Suppressor macrophage (primary cell): Measurements from ENCODE around the gene TMEM252.

Source experiments
- DNase-seq, 4 experiments: peaks; one replicate each; pipeline ENCODE4 v3.0.0-alpha.2; 2020 to 2022

TMEM252 gene

DNA sequence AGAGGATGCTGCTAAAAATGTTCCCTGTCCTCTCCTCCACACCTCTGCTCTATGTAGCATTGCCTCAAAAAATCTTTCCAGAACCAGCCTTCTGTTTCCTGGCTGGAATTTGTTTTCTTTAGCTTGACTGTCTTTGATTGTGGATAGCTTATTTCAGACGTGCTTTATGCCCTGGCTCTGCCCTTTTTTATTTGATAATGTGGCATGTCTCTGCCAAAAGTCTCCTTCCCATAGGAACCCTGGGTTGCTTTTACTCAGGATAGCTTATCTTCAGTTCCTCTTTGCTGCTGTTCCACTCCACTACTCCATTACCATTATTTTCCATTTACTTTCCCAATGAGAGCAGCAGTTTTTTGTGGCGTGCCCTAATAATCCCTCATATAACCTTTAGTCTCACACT is 885 bp upstream of the TMEM252 start:
- DNase-seq = peak in 1 of 4 experiments; percentile 28

DNA sequence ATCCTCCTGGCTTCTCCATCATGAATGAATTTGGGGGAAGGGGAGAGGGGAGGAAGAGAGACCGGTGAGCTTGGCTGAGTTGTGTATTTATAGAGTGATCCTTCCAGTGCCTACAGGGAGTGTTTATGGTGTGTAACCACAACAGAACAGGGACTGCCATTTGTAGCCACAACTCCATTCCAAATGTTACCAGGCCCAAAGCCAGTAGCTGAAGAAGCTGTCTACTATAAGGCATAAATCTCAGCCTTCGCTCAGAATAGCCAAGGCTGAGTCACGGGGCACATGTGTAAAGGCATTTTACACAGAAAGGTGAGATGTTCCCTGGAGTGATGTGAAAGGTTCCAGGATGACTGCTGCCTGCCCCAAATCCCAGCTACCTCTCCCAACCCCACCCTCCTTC is 2.5 kb downstream of the TMEM252 start:
- no peak for DNase-seq

DNA sequence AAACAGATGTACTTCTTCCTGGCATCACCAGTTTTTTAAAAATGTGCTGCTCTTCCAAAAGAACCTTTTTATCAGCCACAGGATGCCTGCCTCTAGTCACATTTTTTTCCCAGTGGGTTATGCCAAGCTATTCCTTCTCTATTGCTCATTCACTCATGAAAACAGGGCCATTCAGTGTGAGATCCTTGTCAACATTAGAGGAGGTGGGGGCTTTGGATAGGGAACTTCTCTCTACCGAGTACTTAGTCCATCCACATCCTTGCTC is 3.1 kb downstream of the TMEM252 start:
- DNase-seq = no peak

DNA sequence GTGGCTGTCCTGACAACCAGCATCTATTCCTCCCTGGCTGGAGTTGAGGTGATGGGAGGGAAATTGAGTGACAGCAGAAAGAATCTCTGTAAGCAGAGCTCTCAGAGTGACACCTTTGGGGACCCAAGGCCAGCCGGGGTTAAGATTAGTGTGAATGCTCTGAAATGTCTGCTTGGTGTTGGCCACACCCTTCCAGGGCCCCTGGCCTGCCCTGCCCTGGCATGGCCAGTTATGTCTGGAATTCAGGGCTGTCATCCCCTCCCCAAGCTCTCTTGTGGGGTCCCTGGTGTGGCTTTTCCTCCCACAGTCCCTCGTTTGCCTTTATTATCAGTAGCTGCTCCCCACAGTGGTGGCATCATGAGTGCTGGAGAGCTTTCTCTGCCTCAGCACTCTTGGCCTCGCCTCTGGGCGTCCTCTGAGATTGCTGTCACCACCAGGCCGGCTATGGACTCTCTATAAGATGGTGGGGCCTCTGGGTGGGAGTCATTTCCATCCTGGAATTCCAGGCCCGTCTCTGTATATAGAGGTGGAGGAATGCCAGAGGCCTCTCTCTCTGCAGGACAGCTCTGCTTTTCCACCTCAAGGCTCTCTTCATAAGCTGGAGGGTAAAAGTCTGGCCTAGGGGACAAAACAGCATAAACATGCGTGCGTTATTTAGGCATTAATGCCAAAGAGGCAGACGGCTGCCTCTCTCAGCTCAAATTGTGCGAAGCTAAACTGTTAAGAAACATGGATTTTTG is 3.6 kb downstream of the TMEM252 start:
- DNase-seq = no peak

DNA sequence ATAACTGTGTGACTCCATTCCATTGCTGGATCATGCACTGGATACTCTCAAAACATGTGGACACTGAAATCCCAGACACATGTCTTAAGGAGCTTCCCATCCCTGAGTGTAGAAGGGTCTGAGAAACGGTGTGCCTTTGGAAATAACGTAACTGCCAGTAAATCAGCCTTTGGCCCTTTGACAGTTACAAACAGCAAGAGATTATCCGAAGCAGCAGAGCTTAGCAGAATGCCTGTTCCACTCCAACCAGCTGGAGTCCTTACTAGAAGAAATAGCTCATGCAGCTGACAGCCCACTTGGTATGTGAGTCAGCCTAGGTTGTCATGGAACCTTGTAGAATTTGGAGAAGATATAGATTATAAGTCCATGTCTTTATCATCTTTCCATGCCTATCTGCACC is 7.0 kb downstream of the TMEM252 start:
- DNase-seq = no peak

- DNase-seq = peak; percentile 2 to 60 (median 40)
Observed at GRCh38 chr9:68532131-68532530, 8.6 kb downstream of the TMEM252 start.

GRCh38 chr9:68530618-68531017 is 10.1 kb downstream of the TMEM252 start:
- DNase-seq = peak in 3 of 4 experiments; percentile 26 to 53 (median 44)

DNA sequence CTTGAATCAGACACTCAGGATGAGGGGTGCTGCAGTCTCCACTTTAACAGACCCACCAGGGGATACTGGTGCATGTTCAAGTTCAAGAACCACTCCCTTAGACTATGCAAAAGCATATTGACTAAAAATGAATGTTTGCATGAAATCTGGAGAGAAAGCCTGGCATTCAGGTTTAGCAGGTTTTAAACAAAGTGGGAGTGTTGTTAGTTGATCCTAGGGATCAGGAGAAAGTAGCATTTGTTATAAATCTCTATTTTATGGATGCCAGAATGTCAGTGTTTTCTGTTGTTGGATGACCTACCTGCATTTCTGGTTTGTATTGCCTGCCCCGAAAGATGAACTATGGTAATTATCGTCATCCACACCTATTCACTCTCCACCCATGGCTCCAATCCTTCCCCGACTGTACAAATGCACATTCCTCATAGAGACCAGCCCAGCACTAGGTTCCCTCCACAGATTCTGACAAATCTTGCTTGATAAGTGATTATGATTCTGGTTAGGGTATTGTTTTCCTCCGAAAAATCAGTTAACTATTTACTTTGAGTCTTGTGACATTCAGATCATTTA is 17.2 kb downstream of the TMEM252 start:
- DNase-seq = no peak

DNA sequence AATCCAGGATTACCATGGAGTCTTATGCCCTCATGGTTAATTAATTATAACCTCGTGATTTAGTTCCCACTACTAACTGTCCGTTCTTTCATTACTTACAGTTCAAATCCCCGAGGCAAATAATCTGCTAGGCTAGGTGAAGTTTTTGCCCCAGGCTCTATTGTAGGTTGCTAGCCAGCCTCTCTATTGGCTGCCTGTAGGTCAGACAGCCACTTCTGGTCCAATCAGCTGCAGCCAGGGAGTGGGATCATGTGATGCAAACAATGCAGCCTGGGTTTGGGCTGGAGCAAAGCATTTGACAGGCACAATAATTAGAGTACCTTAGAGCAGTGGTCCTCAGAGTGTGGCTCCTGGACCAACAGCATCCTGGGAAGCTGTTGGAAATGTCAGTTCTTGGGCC is 17.7 kb downstream of the TMEM252 start:
- DNase-seq = no peak

- peak; percentile 64 to 86 (median 80) for DNase-seq
Observed at GRCh38 chr9:68522131-68522530, 18.6 kb downstream of the TMEM252 start.

DNA sequence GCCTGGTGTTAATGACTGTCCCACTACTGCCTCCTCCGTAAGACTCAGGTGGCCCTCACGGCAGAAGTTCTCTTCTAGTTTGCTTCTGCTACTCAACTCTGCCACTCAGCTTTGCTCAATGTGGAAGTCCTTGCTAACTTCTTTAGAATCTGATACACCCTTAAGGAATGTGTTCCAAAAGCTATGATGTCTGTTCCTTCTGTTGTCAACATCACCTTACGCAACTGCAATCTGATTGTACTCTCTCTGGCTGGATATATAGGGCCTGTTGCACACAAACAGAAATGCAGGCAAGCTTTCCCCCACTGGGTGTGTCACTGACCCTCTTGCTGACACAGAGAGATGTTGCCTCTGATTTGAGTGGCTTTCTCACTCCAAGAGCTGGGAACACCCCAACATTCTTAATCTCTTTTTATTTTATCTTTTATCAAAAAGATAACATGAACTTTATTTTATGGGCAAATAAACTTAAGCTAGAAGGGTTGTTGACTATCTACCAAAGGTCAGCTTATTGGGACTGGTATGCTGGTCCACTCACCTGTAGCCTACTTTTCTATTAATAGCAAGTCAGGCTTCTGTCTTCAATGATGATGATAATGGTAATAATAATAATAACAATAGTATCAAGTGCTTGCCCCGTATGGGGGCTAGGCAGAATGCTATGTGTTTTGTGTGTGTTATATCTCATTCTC is 25.2 kb downstream of the TMEM252 start:
- peak in 2 of 4 experiments; percentile 14 to 26 for DNase-seq

GRCh38 chr9:68513981-68514380 is 26.7 kb downstream of the TMEM252 start:
- no peak for DNase-seq

GRCh38 chr9:68513385-68513784 is 27.3 kb downstream of the TMEM252 start:
- no peak for DNase-seq

- no peak for DNase-seq
Observed at GRCh38 chr9:68509689-68510088, 31.0 kb downstream of the TMEM252 start.

- no peak for DNase-seq
Observed at GRCh38 chr9:68508547-68508946, 32.1 kb downstream of the TMEM252 start.

GRCh38 chr9:68507806-68508145 is 32.9 kb downstream of the TMEM252 start:
- no peak for DNase-seq

DNA sequence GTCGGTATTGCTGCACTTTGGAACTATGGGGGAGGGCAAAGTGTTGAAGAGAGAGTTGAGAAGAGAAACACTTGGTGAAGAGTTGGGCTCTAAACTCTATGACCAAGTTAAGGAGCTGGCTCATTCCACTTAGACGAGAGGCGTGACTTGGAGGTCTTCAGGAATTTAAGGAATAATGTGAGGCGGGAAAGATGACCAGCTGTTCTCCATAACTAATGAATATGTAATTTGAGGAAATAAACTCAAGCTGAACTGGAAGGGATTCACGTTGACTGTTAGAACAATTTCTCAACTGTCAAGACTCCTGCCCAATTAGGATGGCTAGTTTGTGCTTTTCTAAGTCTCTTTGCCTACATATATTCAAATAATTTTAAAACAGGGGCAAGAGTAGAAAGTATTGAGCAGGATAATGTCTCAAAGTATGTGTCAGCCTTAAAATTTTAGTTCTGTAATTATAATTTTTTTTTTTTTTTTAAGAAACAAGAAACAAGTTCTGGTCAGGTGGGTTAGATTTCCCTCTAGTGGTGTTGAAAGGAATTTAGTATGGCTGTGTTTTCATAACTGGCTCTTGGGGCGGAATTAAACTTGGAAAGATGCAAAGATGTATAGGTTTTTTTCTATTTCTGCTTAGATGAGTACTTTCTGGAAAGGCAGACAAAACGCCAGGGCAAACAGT is 33.4 kb downstream of the TMEM252 start:
- peak in 3 of 4 experiments; percentile 11 to 60 (median 50) for DNase-seq

DNA sequence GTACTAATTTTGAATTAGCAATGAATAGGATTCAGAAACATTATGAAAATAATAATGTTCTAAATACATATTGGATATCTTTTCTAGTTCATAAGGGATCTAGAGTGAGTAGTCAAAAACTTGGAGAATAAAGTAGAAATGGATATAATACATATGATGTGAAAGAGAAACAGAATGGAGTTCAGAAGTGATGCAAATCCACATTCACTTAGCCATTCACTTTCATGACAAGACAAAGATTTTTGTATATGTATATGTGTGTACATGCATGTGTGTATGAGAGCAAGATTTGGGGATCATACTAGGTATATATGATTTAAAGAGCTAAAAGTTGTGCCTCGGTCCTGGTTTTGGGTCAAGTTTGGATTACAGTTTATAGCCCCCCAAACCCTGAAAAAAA is 34.1 kb downstream of the TMEM252 start:
- DNase-seq = peak in 1 of 4 experiments; percentile 5

GRCh38 chr9:68505681-68506409 is 34.8 kb downstream of the TMEM252 start:
- peak; percentile 54 to 82 (median 70) for DNase-seq

DNA sequence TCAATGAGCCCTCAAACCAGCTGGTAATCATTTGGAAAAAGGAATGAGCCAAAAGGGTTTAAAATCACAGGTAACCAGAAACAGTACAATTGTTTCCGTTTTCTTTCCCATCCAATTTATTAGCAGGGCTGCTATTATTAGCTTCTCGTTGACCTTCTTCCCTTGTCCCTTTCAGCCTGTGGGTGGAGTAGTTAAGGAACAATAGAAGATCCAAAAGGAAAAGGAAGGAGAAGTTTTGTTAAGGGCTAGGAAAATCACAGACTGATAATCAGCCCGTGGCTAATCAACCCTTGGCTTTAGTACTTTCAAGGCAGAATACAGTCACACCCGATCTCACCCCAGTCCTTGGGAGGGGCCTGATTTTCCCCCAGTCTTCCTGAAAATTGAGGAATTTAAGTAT is 38.4 kb downstream of the TMEM252 start:
- DNase-seq = no peak

GRCh38 chr9:68500457-68501381 is 40.0 kb downstream of the TMEM252 start:
- peak; percentile 19 to 48 (median 34) for DNase-seq

DNA sequence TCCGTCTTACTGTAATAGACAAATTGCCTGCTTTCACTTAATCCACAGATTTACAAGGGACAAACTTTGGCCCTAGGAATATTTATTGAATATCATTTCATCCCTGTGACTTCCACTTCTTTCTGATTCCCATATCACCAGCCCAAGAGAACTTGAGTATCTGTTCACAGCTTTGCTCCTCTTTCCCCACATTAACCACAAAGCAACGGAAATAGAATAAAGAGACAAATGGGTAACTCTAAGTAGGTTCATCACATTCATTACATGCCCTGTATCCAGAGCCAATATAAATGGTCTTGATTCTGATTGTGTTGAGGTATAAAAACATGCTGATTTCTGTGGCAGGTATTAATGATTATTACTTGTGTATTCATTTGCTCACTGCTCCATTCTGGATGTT is 41.9 kb downstream of the TMEM252 start:
- DNase-seq = no peak
